Trophoblast cell (in vitro differentiated cells and primary cell): ENCODE results near the gene HP1BP3.

Experiments used
- DNase-seq, 2 donors: peaks; one replicate each; pipeline ENCODE4 v3.0.0-alpha.2; 2016
- H2AFZ ChIP-seq: 2 replicates; pipeline ENCODE4 v1.6.1; 2013; ENCODE audit warnings: low read length, moderate library complexity, mild to moderate bottlenecking; ENCODE audit not compliant: insufficient read depth, poor library complexity
- H2AK5ac ChIP-seq: 2 replicates; pipeline ENCODE4 v1.6.1; 2013; ENCODE audit warnings: mild to moderate bottlenecking, low read length
- H2BK120ac ChIP-seq: 2 replicates; pipeline ENCODE4 v1.6.1; 2013; ENCODE audit warnings: low read length, mild to moderate bottlenecking, moderate library complexity; ENCODE audit not compliant: insufficient read depth, poor library complexity
- H2BK12ac ChIP-seq: 2 replicates; pipeline ENCODE4 v1.6.1; 2013; ENCODE audit warnings: mild to moderate bottlenecking, low read length, moderate library complexity
- H2BK5ac ChIP-seq: 2 replicates; pipeline ENCODE4 v1.6.1; 2013; ENCODE audit warnings: low read length, low read depth, moderate library complexity, mild to moderate bottlenecking; ENCODE audit not compliant: poor library complexity
- H3K14ac ChIP-seq: 2 replicates; pipeline ENCODE4 v1.6.1; 2013; ENCODE audit warnings: mild to moderate bottlenecking, low read length
- H3K18ac ChIP-seq: 2 replicates; pipeline ENCODE4 v1.6.1; 2013; ENCODE audit warnings: mild to moderate bottlenecking, low read length
- H3K23ac ChIP-seq: 2 replicates; pipeline ENCODE4 v1.6.1; 2013; ENCODE audit warnings: low read length
- H3K27ac ChIP-seq: 2 replicates; pipeline ENCODE4 v1.5.1; 2013; ENCODE audit warnings: low read depth, mild to moderate bottlenecking, inconsistent platforms, low read length, moderate library complexity
- H3K27me3 ChIP-seq: 2 replicates; pipeline ENCODE4 v1.6.1; 2013; ENCODE audit warnings: inconsistent platforms, mild to moderate bottlenecking, low read length, moderate library complexity; ENCODE audit not compliant: insufficient read depth
- H3K36me3 ChIP-seq, 2 experiments: 1 replicate in 1 of 2; 2 replicates in 1 of 2; pipeline ENCODE4 v1.6.1; 2013; ENCODE audit warnings: low read length in 2 of 2, mild to moderate bottlenecking in 2 of 2, moderate library complexity in 1 of 2; ENCODE audit not compliant: insufficient read depth in 2 of 2, control insufficient read depth in 1 of 2
- H3K4ac ChIP-seq: 2 replicates; pipeline ENCODE4 v1.6.1; 2013; ENCODE audit warnings: low read depth, mild to moderate bottlenecking, low read length, moderate library complexity
- H3K4me1 ChIP-seq, 2 experiments: 1 replicate in 1 of 2; 2 replicates in 1 of 2; pipeline ENCODE4 v1.6.1; 2013; ENCODE audit warnings: low read length in 2 of 2, mild to moderate bottlenecking in 2 of 2, moderate library complexity in 1 of 2; ENCODE audit not compliant: insufficient read depth in 2 of 2, control insufficient read depth in 1 of 2
- H3K4me2 ChIP-seq: 2 replicates; pipeline ENCODE4 v1.6.1; 2013; ENCODE audit warnings: inconsistent platforms, mild to moderate bottlenecking, low read length, moderate library complexity
- H3K4me3 ChIP-seq: 2 replicates; pipeline ENCODE4 v1.5.1; 2013; ENCODE audit warnings: mild to moderate bottlenecking, low read depth, low read length, inconsistent platforms
- H3K79me1 ChIP-seq: one replicate; pipeline ENCODE4 v1.6.1; 2013; ENCODE audit warnings: low read length
- H3K79me2 ChIP-seq: 2 replicates; pipeline ENCODE4 v1.6.1; 2013; ENCODE audit warnings: low read length, mild to moderate bottlenecking; ENCODE audit not compliant: control insufficient read depth, insufficient read depth, poor library complexity
- H3K9ac ChIP-seq: 2 replicates; pipeline ENCODE4 v1.6.1; 2013; ENCODE audit warnings: mild to moderate bottlenecking, low read length
- H3K9me3 ChIP-seq: 2 replicates; pipeline ENCODE4 v1.6.1; 2013; ENCODE audit warnings: low read depth, mild to moderate bottlenecking, control low read depth, inconsistent platforms, low read length; ENCODE audit not compliant: insufficient read depth
- H4K12ac ChIP-seq: 2 replicates; pipeline ENCODE4 v1.6.1; 2013; ENCODE audit warnings: low read depth, mild to moderate bottlenecking, low read length, moderate library complexity
- H4K8ac ChIP-seq: 2 replicates; pipeline ENCODE4 v1.6.1; 2013; ENCODE audit warnings: low read depth, mild to moderate bottlenecking, low read length, moderate library complexity
- H4K91ac ChIP-seq: one replicate; pipeline ENCODE4 v1.6.1; 2013; ENCODE audit warnings: low read depth, mild to moderate bottlenecking, low read length, moderate library complexity
- WGBS: extraction: QIAGEN DNeasy Blood & Tissue Kit; methylation state at CpG from one replicate; pipeline ENCODE4 v1.1.7; 2013; ENCODE audit warnings: missing lambda C conversion rate; ENCODE audit not compliant: insufficient read length, insufficient coverage; ENCODE audit errors: extremely low coverage; 5-methylcytosine and 5-hydroxymethylcytosine counted together

Gene HP1BP3

GRCh38 chr1:20830378-20830777 is 43.3 kb upstream of the HP1BP3 start:
- Histone ChIP-seq H3K79me1 (no peaks in the 10 kb centered on the region), H3K36me3 (peaks cover 2% of the 10 kb centered on the region in 2 experiments), H3K4me3 (no peak overlapping the region), H2AK5ac (no peak overlapping the region), H3K18ac (no peak overlapping the region), H3K27me3 (no peaks in the 10 kb centered on the region), H3K23ac (no peak overlapping the region), H2BK12ac (no peak overlapping the region), H4K91ac (no peak overlapping the region), H3K9me3 (no peaks in the 10 kb centered on the region), H4K8ac (no peak overlapping the region), H3K4ac (no peak overlapping the region), H3K4me2 (no peak overlapping the region), H3K27ac (no peak overlapping the region), H3K9ac (no peak overlapping the region), H3K14ac (no peak overlapping the region), H2AFZ (no peak overlapping the region), H3K4me1 (no peaks in the 10 kb centered on the region), H4K12ac (no peak overlapping the region), H3K79me2 (no peaks in the 10 kb centered on the region), H2BK120ac (no peak overlapping the region), H2BK5ac (no peak overlapping the region)
- DNase-seq, result no peak
- no CpG with 5 or more reads among the region's 2 CpGs for WGBS

- Histone ChIP-seq H3K4ac (no peak overlapping the region), H3K27ac (no peak overlapping the region), H3K9me3 (no peaks in the 10 kb centered on the region), H3K27me3 (no peaks in the 10 kb centered on the region), H3K79me2 (no peaks in the 10 kb centered on the region), H2AFZ (no peak overlapping the region), H4K12ac (no peak overlapping the region), H4K91ac (no peak overlapping the region), H3K18ac (no peak overlapping the region), H2AK5ac (no peak overlapping the region), H2BK120ac (no peak overlapping the region), H2BK5ac (no peak overlapping the region), H4K8ac (no peak overlapping the region), H3K4me1 (no peaks in the 10 kb centered on the region), H3K23ac (no peak overlapping the region), H3K9ac (no peak overlapping the region), H2BK12ac (no peak overlapping the region), H3K79me1 (no peaks in the 10 kb centered on the region), H3K36me3 (peaks cover 2% of the 10 kb centered on the region in 2 experiments), H3K14ac (no peak overlapping the region), H3K4me3 (no peak overlapping the region), H3K4me2 (no peak overlapping the region)
- no CpG with 5 or more reads among the region's 1 CpG for WGBS
- no peak for DNase-seq
Observed at GRCh38 chr1:20829946-20830345, 42.8 kb upstream of the HP1BP3 start.

GRCh38 chr1:20829531-20829930 is 42.4 kb upstream of the HP1BP3 start:
- H3K9ac ChIP-seq, result no peak overlapping the region
- no CpG with 5 or more reads among the region's 1 CpG for WGBS
- peaks cover 2 to 3% of the 10 kb centered on the region in 2 experiments for H3K36me3 ChIP-seq
- no peak overlapping the region for H2BK120ac ChIP-seq
- H3K14ac ChIP-seq, result no peak overlapping the region
- no peak overlapping the region for H3K4me3 ChIP-seq
- H3K79me1 ChIP-seq, result no peaks in the 10 kb centered on the region
- no peaks in the 10 kb centered on the region for H3K27me3 ChIP-seq
- H3K18ac ChIP-seq, result no peak overlapping the region
- H3K4me1 ChIP-seq, result no peaks in the 10 kb centered on the region
- no peak overlapping the region for H2AK5ac ChIP-seq
- H4K91ac ChIP-seq, result no peak overlapping the region
- no peak overlapping the region for H3K4ac ChIP-seq
- H3K79me2 ChIP-seq, result no peaks in the 10 kb centered on the region
- H3K4me2 ChIP-seq, result no peak overlapping the region
- no peak overlapping the region for H2BK12ac ChIP-seq
- no peak overlapping the region for H3K23ac ChIP-seq
- no peak overlapping the region for H4K12ac ChIP-seq
- no peak overlapping the region for H2BK5ac ChIP-seq
- no peak overlapping the region for H3K27ac ChIP-seq
- no peak overlapping the region for H2AFZ ChIP-seq
- H4K8ac ChIP-seq, result no peak overlapping the region
- H3K9me3 ChIP-seq, result no peaks in the 10 kb centered on the region
- DNase-seq, result no peak

GRCh38 chr1:20823845-20824244 is 36.7 kb upstream of the HP1BP3 start:
- Histone ChIP-seq H3K79me1 (no peaks in the 10 kb centered on the region), H3K4me1 (no peaks in the 10 kb centered on the region), H3K23ac (no peak overlapping the region), H2BK120ac (no peak overlapping the region), H3K36me3 (peaks cover 2 to 3% of the 10 kb centered on the region in 2 experiments), H4K12ac (no peak overlapping the region), H3K14ac (no peak overlapping the region), H3K27ac (no peak overlapping the region), H4K8ac (no peak overlapping the region), H2AK5ac (no peak overlapping the region), H3K4ac (no peak overlapping the region), H2BK12ac (no peak overlapping the region), H2BK5ac (no peak overlapping the region), H3K4me3 (no peak overlapping the region), H4K91ac (no peak overlapping the region), H3K4me2 (no peak overlapping the region), H3K9me3 (no peaks in the 10 kb centered on the region), H3K27me3 (no peaks in the 10 kb centered on the region), H3K79me2 (no peaks in the 10 kb centered on the region), H2AFZ (no peak overlapping the region), H3K9ac (no peak overlapping the region), H3K18ac (no peak overlapping the region)
- DNase-seq, result no peak
